Endothelial cell (in vitro differentiated cells): ENCODE measurements around the gene CAPN9. TPM values are rescaled to one million over a fixed set of nuclear protein-coding genes. Genes with fewer than 3 reads are reported as not detected.
"Not testable (repeated sequence)": the region's sequence is repeated elsewhere in the genome, so short reads cannot be mapped to it uniquely, and the experiment has no call there.

Experiments
- DNase-seq: peaks from one replicate; pipeline ENCODE4 v3.0.0; 2021; ENCODE audit warnings: low spot score
- H3K27ac Mint-ChIP-seq: one replicate; pipeline ENCODE4 v1.8.0; 2021; ENCODE audit warnings: mixed read lengths, inconsistent platforms; ENCODE audit not compliant: unreplicated experiment
- H3K27me3 Mint-ChIP-seq: one replicate; pipeline ENCODE4 v1.8.0; 2021; ENCODE audit warnings: mild to moderate bottlenecking, moderate library complexity, mixed read lengths, inconsistent platforms; ENCODE audit not compliant: unreplicated experiment
- H3K36me3 Mint-ChIP-seq: one replicate; pipeline ENCODE4 v1.8.0; 2021; ENCODE audit warnings: mild to moderate bottlenecking, low read depth, mixed read lengths, inconsistent platforms; ENCODE audit not compliant: unreplicated experiment
- H3K4me1 Mint-ChIP-seq: one replicate; pipeline ENCODE4 v1.8.0; 2021; ENCODE audit warnings: mild to moderate bottlenecking, mixed read lengths, inconsistent platforms; ENCODE audit not compliant: unreplicated experiment
- H3K4me3 Mint-ChIP-seq: one replicate; pipeline ENCODE4 v1.8.0; 2021; ENCODE audit warnings: mild to moderate bottlenecking, mixed read lengths, inconsistent platforms; ENCODE audit not compliant: unreplicated experiment
- H3K9me3 Mint-ChIP-seq: one replicate; pipeline ENCODE4 v1.8.0; 2021; ENCODE audit warnings: mixed read lengths, inconsistent platforms; ENCODE audit not compliant: unreplicated experiment
- total RNA-seq: library from RNA; stranded (reverse); fragmentation: NEBNext Ultra II Directional; extraction: Animal tissue kit (Norgen Biotek cat#: 25700); gene quantifications from one replicate; pipeline ENCODE4 v1.2.1, GENCODE V29; 2021; ENCODE audit not compliant: unreplicated experiment
- TF ChIP-seq, protein P1 (sequence below): fragments of 200-600 bp; sonication (generic); IDR thresholded peaks from one replicate; pipeline ENCODE4 v1.5.0; 2021; ENCODE audit warnings: antibody characterized with exemption; ENCODE audit not compliant: unreplicated experiment

Gene CAPN9
- total RNA-seq, 1 donor from 2014 or later: not detected

DNA sequence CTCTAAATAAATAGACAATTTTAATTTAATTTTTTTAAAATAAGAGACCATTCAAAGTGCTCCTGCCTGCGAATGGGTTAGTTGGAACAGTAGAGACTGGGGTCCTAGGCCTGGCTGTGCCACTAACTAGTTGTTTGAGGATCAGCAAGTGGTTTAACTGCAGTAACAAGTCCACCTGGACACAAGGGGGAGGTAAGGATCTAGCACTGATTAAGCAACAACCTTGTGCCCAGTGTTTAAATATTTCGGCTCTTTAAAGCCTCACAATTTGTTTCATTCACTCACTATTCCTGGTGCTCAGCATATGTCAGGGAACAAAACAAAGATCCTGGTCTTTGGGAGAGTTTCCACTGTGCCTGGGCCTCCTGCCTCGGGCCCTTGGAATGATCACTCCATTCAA, 31.7 kb upstream of the CAPN9 start:
- Mint-ChIP-seq H3K27me3 (peaks cover 9% of the 10 kb centered on the region), H3K4me3 (no peak overlapping the region), H3K27ac (no peak overlapping the region), H3K36me3 (no peaks in the 10 kb centered on the region), H3K4me1 (peaks cover 2% of the 10 kb centered on the region), H3K9me3 (no peaks in the 10 kb centered on the region)
- no peak for DNase-seq
- TF ChIP-seq, protein P1, sequence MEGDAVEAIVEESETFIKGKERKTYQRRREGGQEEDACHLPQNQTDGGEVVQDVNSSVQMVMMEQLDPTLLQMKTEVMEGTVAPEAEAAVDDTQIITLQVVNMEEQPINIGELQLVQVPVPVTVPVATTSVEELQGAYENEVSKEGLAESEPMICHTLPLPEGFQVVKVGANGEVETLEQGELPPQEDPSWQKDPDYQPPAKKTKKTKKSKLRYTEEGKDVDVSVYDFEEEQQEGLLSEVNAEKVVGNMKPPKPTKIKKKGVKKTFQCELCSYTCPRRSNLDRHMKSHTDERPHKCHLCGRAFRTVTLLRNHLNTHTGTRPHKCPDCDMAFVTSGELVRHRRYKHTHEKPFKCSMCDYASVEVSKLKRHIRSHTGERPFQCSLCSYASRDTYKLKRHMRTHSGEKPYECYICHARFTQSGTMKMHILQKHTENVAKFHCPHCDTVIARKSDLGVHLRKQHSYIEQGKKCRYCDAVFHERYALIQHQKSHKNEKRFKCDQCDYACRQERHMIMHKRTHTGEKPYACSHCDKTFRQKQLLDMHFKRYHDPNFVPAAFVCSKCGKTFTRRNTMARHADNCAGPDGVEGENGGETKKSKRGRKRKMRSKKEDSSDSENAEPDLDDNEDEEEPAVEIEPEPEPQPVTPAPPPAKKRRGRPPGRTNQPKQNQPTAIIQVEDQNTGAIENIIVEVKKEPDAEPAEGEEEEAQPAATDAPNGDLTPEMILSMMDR: no peak

DNA sequence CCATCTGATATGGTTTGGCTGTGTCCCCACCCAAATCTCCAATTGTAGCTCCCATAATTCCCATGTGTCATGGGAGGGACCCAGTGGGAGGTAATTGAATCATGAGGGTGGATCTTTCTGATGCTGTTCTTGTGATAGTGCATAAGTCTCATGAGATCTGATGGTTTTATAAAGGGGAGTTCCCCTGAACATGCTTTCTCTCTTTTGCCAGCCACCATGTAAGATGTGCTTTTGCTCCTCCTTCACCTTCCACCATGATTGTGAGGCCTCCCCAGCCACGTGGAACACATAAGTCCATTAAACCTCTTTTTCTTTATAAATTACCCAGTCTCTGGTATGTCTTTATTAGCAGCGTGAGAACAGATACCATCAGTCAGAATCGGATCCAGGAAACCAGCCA, 30.7 kb upstream of the CAPN9 start:
- not testable (repeated sequence) for H3K4me3 Mint-ChIP-seq, H3K36me3 Mint-ChIP-seq, H3K27me3 Mint-ChIP-seq, H3K9me3 Mint-ChIP-seq, DNase-seq, H3K27ac Mint-ChIP-seq, H3K4me1 Mint-ChIP-seq

DNA sequence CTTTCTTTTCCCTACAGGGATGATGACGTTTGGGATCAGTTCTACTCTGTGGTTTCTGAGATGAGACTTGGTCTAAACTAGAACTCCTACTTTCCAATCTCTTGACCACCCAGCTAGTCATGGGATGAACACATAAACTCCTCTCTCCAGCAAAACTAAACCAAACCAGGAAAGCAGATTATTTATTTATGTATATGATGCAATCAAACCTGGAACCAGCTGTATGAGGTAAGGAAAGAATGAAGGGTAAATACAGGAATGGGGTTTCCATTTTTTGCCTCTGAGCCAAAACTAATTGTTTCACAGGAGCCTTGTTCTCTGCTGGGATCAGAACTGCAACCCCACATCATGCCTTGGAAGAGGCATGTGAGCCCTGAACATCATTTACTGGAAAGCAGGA, 29.9 kb upstream of the CAPN9 start:
- H3K27ac Mint-ChIP-seq: no peak overlapping the region
- no peak overlapping the region for H3K4me3 Mint-ChIP-seq
- no peaks in the 10 kb centered on the region for H3K36me3 Mint-ChIP-seq
- DNase-seq: no peak
- peaks cover 6% of the 10 kb centered on the region for H3K9me3 Mint-ChIP-seq
- TF ChIP-seq, protein P1: no peak
- H3K27me3 Mint-ChIP-seq: peaks cover 6% of the 10 kb centered on the region
- peaks cover 2% of the 10 kb centered on the region for H3K4me1 Mint-ChIP-seq

DNA sequence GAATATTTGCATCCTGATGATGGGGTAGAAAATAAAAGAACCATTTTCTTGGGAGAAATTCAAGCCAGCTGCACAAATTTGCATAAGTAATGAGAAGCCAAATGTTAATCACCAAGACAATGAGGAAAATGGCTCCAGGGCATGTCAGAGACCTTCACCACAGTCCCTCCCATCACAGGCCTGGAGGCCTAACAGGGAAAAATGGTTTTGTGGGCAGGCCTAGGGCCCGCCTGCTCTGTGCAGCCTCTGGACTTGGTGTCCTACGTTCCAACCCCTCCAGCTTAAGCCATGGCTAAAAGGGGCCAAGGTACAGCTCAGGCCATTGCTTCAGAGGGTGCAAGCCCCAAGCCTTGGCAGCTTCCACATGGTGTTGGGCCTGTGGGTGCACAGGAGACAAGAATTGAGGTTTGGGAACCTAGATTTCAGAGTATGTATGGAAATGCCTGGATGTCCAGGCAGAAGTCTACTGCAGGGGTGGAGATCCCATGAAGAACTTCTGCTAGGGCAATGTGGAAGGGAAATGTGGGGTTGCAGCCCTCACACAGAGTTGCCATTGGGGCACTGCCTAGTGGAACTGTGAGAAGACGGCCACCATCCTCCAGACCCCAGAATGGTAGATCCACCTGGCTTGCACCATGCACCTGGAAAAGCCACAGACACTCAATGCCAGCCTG, 25.2 kb upstream of the CAPN9 start:
- not testable (repeated sequence) for H3K27ac Mint-ChIP-seq, H3K4me3 Mint-ChIP-seq, H3K36me3 Mint-ChIP-seq, H3K9me3 Mint-ChIP-seq, H3K27me3 Mint-ChIP-seq, DNase-seq, H3K4me1 Mint-ChIP-seq

DNA sequence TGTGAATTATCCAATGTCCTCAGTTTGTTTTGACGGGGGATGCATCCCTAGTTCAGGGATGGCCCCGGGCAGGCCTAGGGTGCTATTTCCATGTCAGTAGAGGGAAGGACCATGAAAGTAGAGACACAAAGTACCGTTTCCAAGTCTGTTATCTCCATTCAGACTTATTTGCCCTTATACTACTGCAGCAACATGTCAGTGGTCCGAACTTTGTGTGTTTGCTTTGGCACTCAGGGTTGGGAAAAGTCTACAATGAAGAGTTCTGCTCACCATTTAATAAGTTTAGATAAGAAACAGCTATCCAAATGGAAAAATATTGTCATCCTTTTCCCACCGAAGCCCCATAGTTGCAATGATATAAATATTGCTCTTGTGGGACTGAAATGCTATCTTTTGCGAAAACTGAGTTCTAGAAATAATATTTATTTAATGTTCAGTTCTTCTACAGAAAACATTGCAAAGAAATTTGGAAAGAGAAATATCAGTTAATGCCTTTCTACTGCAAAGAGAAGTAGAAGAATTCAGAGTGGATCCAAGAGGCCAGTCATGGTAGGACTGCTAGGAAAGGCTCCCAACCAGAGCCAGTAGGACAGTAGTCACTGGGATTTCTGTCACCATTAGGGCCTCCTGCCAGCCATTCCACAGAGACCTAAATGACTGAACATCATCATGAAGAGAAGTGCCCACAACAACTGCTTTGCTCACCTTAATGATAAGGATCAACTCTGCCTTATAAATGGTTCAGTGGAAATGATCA, 21.8 kb upstream of the CAPN9 start:
- DNase-seq: no peak
- H3K36me3 Mint-ChIP-seq: no peaks in the 10 kb centered on the region
- H3K9me3 Mint-ChIP-seq: peaks cover 6% of the 10 kb centered on the region
- no peak overlapping the region for H3K27ac Mint-ChIP-seq
- H3K4me3 Mint-ChIP-seq: no peak overlapping the region
- no peaks in the 10 kb centered on the region for H3K4me1 Mint-ChIP-seq
- peaks cover under 1% of the 10 kb centered on the region for H3K27me3 Mint-ChIP-seq
- TF ChIP-seq, protein P1: no peak
